Ramos (cell line): Measurements from ENCODE around the gene HKDC1.

Experiments
- in situ Hi-C: fragments of 300-500 bp; cut with MboI; formaldehyde crosslinking; loops from one replicate; pipeline ENCODE4 v1.14.3; 2022; ENCODE audit warnings: low sequenced_read_pairs; ENCODE audit not compliant: unreplicated experiment

HKDC1 gene

DNA sequence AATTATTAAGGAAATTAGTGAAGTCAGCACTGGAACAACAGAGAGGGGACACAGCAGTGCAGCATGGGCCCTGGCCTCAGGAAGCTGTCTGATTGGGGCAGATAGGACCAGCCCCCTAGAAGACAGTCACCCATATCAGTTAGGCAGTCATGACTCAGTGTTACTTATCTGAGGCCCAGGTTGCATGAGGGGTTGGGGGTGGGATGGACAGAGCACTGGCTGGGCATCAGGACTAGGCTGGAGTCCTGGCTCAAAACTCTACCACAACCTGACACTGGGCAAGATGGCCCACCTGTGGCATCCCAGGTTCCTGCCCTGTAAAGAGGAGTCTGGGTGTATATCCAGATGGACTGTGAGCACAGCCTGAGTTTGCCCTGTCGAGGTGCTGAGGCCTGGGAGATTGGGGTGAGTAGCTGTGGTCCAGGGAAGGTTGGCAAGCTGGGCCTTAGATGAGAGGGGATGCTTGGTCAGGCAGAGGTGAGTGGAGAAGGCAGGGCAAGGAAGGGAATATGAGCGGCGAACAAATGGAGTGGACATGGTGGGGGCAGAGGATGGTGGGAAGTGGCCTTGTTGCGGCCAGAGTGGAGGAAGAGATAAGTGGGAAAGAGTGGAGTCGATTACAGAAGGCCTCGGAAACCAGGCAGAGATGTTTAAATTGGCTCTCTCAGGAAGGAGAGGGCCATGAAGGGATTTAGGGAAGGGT, 95.6 kb downstream of the HKDC1 start:
- in situ Hi-C loops = no loop called here

GRCh38 chr10:69316313-69317059, 96.4 kb downstream of the HKDC1 start:
- in situ Hi-C loops = no loop called here
